HFFc6 (cell line): ENCODE results near the gene ERCC6L2. TPM values are rescaled to one million over a fixed set of nuclear protein-coding genes. Genes with fewer than 3 reads are reported as not detected.

Experiments
- DNase-seq: peaks from one replicate; pipeline ENCODE4 v3.0.0-alpha.2; 2018
- H3K27ac Mint-ChIP-seq: 2 replicates; pipeline ENCODE4 v1.8.0; 2020; ENCODE audit warnings: mild to moderate bottlenecking, mixed read lengths
- H3K27me3 Mint-ChIP-seq: 2 replicates; pipeline ENCODE4 v1.8.0; 2021; ENCODE audit warnings: mild to moderate bottlenecking, moderate library complexity, mixed read lengths; ENCODE audit not compliant: insufficient read depth
- H3K36me3 Mint-ChIP-seq: 2 replicates; pipeline ENCODE4 v1.8.0; 2021; ENCODE audit warnings: low read depth, mixed read lengths
- H3K4me1 Mint-ChIP-seq: 2 replicates; pipeline ENCODE4 v1.8.0; 2020; ENCODE audit warnings: low read depth, mixed read lengths
- H3K4me3 Mint-ChIP-seq: 2 replicates; pipeline ENCODE4 v1.8.0; 2020; ENCODE audit warnings: mild to moderate bottlenecking, moderate library complexity, mixed read lengths
- H3K9me3 Mint-ChIP-seq: 2 replicates; pipeline ENCODE4 v1.8.0; 2020; ENCODE audit warnings: mild to moderate bottlenecking, mixed read lengths
- total RNA-seq, 6 experiments: library from RNA; stranded (reverse); fragmentation: NEBNext Ultra II Directional; extraction: Animal tissue kit (Norgen Biotek cat#: 25700); gene quantifications; 2 replicates in 1 of 6; 3 replicates in 5 of 6; pipeline ENCODE4 v1.2.3, GENCODE V29; 2021
- TF ChIP-seq, protein P1 (sequence below): fragments of 200-600 bp; sonication (generic); IDR thresholded peaks from 2 replicates; pipeline ENCODE4 v1.5.0; 2021; ENCODE audit warnings: antibody characterized with exemption, mild to moderate bottlenecking

ERCC6L2 gene
- total RNA-seq, 6 experiments from 2014 or later, result 26.2 to 31.4 (median 29.7) TPM

GRCh38 chr9:95870352-95870751, 5.1 kb upstream of the ERCC6L2 start:
- Mint-ChIP-seq H3K9me3 (no peaks in the 10 kb centered on the region), H3K27ac (no peak overlapping the region), H3K4me1 (peaks cover 12% of the 10 kb centered on the region), H3K4me3 (no peak overlapping the region), H3K36me3 (peaks cover 47% of the 10 kb centered on the region), H3K27me3 (no peaks in the 10 kb centered on the region; the same call in none of the 2 replicates)
- TF ChIP-seq, protein P1, sequence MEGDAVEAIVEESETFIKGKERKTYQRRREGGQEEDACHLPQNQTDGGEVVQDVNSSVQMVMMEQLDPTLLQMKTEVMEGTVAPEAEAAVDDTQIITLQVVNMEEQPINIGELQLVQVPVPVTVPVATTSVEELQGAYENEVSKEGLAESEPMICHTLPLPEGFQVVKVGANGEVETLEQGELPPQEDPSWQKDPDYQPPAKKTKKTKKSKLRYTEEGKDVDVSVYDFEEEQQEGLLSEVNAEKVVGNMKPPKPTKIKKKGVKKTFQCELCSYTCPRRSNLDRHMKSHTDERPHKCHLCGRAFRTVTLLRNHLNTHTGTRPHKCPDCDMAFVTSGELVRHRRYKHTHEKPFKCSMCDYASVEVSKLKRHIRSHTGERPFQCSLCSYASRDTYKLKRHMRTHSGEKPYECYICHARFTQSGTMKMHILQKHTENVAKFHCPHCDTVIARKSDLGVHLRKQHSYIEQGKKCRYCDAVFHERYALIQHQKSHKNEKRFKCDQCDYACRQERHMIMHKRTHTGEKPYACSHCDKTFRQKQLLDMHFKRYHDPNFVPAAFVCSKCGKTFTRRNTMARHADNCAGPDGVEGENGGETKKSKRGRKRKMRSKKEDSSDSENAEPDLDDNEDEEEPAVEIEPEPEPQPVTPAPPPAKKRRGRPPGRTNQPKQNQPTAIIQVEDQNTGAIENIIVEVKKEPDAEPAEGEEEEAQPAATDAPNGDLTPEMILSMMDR, result no peak
- no peak for DNase-seq

DNA sequence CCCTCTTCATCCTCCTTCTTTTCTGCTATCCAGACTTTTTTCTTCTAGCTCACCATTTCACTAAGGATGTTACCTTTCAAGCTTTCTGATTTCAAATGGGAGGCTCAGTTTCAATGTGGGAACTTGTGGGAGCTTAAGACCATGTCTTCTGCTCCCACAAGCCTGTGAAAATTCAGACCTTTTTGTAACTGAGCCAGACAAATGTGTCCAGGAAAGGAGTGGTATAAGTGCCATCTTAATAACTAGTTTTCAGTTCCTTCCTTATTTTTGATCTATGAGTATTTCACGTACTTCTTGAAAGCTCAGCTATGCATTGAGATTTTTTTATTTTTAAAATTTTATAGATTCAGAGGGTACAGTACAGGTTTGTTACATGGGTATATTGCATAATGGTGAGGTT, 4.6 kb upstream of the ERCC6L2 start:
- no peak for DNase-seq
- peaks cover 47% of the 10 kb centered on the region for H3K36me3 Mint-ChIP-seq
- H3K9me3 Mint-ChIP-seq, result no peaks in the 10 kb centered on the region

GRCh38 chr9:95874303-95874988, 1.0 kb upstream of the ERCC6L2 start:
- TF ChIP-seq, protein P1, result no peak
- peaks cover 5% of the 10 kb centered on the region; the same call in 1 of the 2 replicates for H3K9me3 Mint-ChIP-seq
- no peak overlapping the region for H3K4me3 Mint-ChIP-seq
- peaks cover 52% of the 10 kb centered on the region for H3K36me3 Mint-ChIP-seq
- DNase-seq, result peak; percentile 5
- H3K4me1 Mint-ChIP-seq, result peaks cover 14% of the 10 kb centered on the region
- no peak overlapping the region for H3K27ac Mint-ChIP-seq
- H3K27me3 Mint-ChIP-seq, result no peaks in the 10 kb centered on the region; the same call in none of the 2 replicates

More for the DNA sequence above, 4.6 kb upstream of the ERCC6L2 start:
- H3K4me1 Mint-ChIP-seq, result peaks cover 10% of the 10 kb centered on the region
- no peaks in the 10 kb centered on the region; the same call in none of the 2 replicates for H3K27me3 Mint-ChIP-seq
- TF ChIP-seq, protein P1, result no peak
- no peak overlapping the region for H3K27ac Mint-ChIP-seq
- no peak overlapping the region for H3K4me3 Mint-ChIP-seq

DNA sequence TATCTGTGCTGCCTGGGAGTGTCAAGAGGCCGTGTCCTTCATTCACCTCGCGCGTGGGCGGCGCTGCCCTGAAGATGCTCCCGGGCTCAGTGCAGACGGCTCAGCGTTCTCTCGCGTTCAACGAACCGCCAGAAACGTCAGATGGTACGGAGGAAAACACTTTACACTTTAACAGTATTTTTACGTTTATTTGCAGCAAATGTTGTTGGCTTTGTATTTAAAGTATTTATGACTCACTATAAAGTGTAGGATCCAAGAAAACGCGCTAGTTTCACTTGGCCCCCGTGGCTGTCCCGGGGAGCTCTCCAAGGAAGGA, 544 bp upstream of the ERCC6L2 start:
- peaks cover 19% of the 10 kb centered on the region for H3K4me1 Mint-ChIP-seq
- TF ChIP-seq, protein P1, result no peak
- H3K27me3 Mint-ChIP-seq, result no peaks in the 10 kb centered on the region; the same call in none of the 2 replicates
- DNase-seq, result no peak
- peaks cover 5% of the 10 kb centered on the region; the same call in 1 of the 2 replicates for H3K9me3 Mint-ChIP-seq
- peaks cover 47% of the 10 kb centered on the region for H3K36me3 Mint-ChIP-seq
- no peak overlapping the region for H3K4me3 Mint-ChIP-seq
- H3K27ac Mint-ChIP-seq, result no peak overlapping the region

GRCh38 chr9:95876138-95876444, 600 bp downstream of the ERCC6L2 start:
- Mint-ChIP-seq H3K4me1 (peaks cover 26% of the 10 kb centered on the region), H3K9me3 (peaks cover 5% of the 10 kb centered on the region; the same call in 1 of the 2 replicates), H3K27ac (no peak overlapping the region), H3K4me3 (no peak overlapping the region), H3K36me3 (peaks cover 38% of the 10 kb centered on the region), H3K27me3 (no peaks in the 10 kb centered on the region; the same call in none of the 2 replicates)
- DNase-seq, result no peak
- TF ChIP-seq, protein P1, result no peak
